Retinal pigment epithelial cell (primary cell): Measurements from ENCODE around the gene RALGAPA2.

ENCODE experiments used
- DNase-seq: peaks from one replicate; pipeline ENCODE4 v3.0.0-alpha.2; 2010; ENCODE audit warnings: low read depth
- H3K4me3 ChIP-seq: 2 replicates; pipeline ENCODE4 v1.5.1; 2011; ENCODE audit warnings: mild to moderate bottlenecking, low read length, control low read depth, moderate library complexity
- CTCF ChIP-seq: conservative IDR thresholded peaks from 2 replicates; pipeline ENCODE4 v1.5.1; 2011; ENCODE audit warnings: low read depth, low read length, control low read depth, inconsistent platforms

The RALGAPA2 gene

DNA sequence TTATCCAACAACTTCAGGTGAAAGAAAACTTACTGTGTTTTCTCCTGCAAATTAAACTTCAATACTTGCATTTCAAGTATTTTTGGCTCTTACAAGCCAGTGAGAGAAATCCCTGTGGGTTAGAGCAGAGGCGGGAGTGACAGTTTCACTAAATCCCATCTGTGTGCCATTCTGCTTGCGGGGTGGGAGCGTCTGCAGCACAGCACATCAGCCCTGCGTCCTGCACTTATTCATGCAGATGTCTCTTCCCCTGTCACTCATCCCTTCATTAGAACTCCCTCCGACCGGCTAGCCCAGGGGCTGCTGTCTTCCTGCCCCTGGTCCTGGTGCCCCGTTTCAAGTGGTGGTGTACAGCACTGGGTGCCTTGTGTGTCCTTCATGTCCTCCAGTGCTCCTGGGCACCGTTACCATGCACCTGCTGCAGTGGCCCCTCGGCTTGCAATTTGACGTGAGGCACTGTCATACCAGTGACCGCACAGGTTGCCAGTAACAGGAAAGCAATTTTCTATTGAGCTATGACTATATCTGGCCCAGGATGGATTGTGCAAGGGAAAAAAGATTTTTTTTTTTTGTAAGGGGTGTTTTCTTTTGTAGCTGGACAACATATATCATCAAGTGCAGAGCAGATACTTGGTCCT, 285.1 kb downstream of the RALGAPA2 start:
- no peak for TF ChIP-seq CTCF

GRCh38 chr20:20426655-20426907, 285.9 kb downstream of the RALGAPA2 start:
- DNase-seq = no peak
- no peak for TF ChIP-seq CTCF
- H3K4me3 ChIP-seq = no peak overlapping the region

More for the DNA sequence above, 285.1 kb downstream of the RALGAPA2 start:
- DNase-seq = no peak
- no peak overlapping the region for H3K4me3 ChIP-seq

DNA sequence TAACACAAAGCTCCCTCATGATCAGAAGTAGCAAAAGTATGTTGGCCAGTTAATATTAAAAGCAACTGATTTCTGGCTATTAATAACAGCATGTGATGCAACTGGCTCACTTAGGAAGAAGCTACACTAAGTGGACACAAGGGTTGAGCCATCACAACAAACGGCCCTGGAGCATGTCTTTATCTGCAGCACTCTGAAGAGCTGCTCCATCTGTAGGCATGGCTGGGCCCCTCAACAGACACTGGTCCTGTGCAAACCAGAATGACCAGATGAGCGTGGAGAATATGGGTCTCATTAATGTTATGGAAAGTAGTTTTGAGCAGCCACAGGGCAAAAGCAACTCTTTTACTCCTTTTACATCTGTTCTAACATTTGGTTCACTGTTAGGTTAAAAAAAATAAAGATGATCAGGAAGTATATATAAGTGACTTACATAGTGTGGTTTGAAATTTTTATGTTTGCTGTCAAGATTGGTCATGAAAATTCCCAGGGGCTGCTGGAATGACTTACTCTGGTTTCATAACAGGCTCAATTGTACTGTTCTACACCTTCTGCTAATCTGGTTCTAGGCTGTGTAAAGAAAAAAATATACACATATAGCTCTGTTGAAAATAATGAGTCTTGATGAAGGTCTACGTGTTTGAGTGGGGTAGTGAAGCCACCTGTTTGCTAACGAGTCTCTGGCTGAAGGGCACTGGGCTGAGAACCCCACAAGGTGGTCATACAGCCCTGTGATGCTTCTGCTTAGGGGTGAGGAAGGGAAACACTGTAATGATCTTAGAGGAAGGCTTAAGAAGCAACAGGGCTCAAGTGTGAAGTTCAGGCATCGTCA, 286.4 kb downstream of the RALGAPA2 start:
- DNase-seq = no peak
- H3K4me3 ChIP-seq = no peak overlapping the region
- TF ChIP-seq CTCF = no peak

DNA sequence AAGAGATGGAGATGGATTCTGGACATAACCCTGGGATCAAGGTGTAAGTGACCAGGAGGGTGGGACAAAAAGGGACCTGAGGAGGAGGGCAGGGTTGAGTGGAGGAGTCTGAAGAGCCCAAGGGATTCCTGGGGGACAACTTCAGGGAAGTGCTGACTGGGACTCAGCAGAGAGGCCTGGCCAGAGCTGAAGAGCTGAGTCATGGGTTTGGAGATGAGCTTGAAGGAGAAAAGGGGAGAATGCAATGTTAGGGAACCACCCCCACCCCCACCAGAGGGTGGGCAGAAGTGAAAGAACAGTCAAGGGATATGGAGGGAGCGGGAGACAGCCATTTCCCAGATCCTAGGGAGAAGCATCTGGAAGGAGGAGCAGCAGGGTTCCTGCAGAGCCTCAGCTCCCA, 289.3 kb downstream of the RALGAPA2 start:
- no peak for DNase-seq
- no peak overlapping the region for H3K4me3 ChIP-seq
- TF ChIP-seq CTCF = no peak

GRCh38 chr20:20417876-20418676, 294.4 kb downstream of the RALGAPA2 start:
- no peak for DNase-seq
- TF ChIP-seq CTCF = no peak
- no peak overlapping the region for H3K4me3 ChIP-seq

DNA sequence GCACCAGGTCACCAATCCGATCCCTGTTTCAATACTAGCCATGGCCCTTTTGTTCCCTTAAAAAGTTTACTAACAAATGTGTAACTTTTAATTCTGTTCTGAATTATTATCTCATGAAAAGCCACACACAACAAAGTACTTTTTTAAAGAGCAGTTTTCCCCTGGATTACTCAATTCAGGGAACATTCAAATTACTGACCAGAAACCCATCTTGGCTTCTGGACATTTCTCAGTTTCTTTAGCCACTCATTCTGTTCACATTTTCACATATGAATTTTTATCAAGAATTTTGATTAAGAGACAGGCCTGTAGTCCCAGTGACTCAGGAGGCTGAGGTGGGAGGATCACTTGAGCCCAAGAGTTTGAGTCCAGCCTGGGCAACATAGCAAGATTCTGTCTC, 297.1 kb downstream of the RALGAPA2 start:
- no peak for DNase-seq
- TF ChIP-seq CTCF = no peak
- no peak overlapping the region for H3K4me3 ChIP-seq
